ENCODE measurements around the gene NIPBL. TPM values are rescaled to one million over a fixed set of nuclear protein-coding genes. Genes with fewer than 3 reads are reported as not detected.

Gene NIPBL
- total RNA-seq, 1 experiment from 2014 or later, result 124 TPM

GRCh38 chr5:36929438-36929837 is 52.9 kb downstream of the NIPBL start:
- Histone ChIP-seq H3K4me1 (replicated peaks; ENCODE audit: insufficient read depth) (peaks cover 18% of the 10 kb centered on the region), H3K9me3 (ENCODE audit: insufficient read depth, low read depth) (no peaks in the 10 kb centered on the region), H3K79me2 (ENCODE audit: low read depth) (peaks cover 100% of the 10 kb centered on the region), H3K36me3 (ENCODE audit: low read depth) (no peaks in the 10 kb centered on the region), H3K27me3 (ENCODE audit: insufficient read depth, low read depth) (no peaks in the 10 kb centered on the region), H3K4me3 (no peak overlapping the region), H2AFZ (no peak overlapping the region), H3K9me2 (ENCODE audit: insufficient read depth) (no peaks in the 10 kb centered on the region), H3K4me2 (no peak overlapping the region), H3K27ac (peak overlapping the region; percentile 69), H3F3A (ENCODE audit: insufficient read depth, low read depth) (peaks cover 15% of the 10 kb centered on the region; the same call in 1 of the 2 replicates), H4K20me1 (ENCODE audit: insufficient read depth) (peaks cover 54% of the 10 kb centered on the region)
- BruUV-seq (replicated peaks), result no TSS peak
- ChIA-PET CTCF (interaction anchor here (0.6 kb wide), 1 partner anchor 43 kb away, joined by 5 read pairs; no protein-coding TSS in a partner anchor), POLR2A (ENCODE audit: unreplicated experiment) (interaction anchor here (0.7 kb wide), 1 partner anchor 343 kb away, joined by 6 read pairs; no protein-coding TSS in a partner anchor)
- intact Hi-C loops (cut with micrococcal nuclease; ENCODE audit: unreplicated experiment), result loop anchor here (5.0 kb wide), 1 partner anchor 182 kb away; no protein-coding TSS in a partner anchor
- DNase-seq, result no peak
- TF ChIP-seq EZH2 (IDR thresholded peaks at IDR 0.05; ENCODE audit: low read depth), result no peak
- no peak for TF ChIP-seq CTCF (conservative IDR thresholded peaks at IDR 0.05)

GRCh38 chr5:36932056-36932455 is 55.5 kb downstream of the NIPBL start:
- CTCF ChIA-PET, result no interaction called here
- no TSS peak for BruUV-seq (replicated peaks)
- Histone ChIP-seq H4K20me1 (ENCODE audit: insufficient read depth) (peaks cover 54% of the 10 kb centered on the region), H3K4me3 (no peak overlapping the region), H3K36me3 (ENCODE audit: low read depth) (no peaks in the 10 kb centered on the region), H3K79me2 (ENCODE audit: low read depth) (peaks cover 100% of the 10 kb centered on the region), H3K27ac (no peak overlapping the region), H3K9me3 (ENCODE audit: insufficient read depth, low read depth) (no peaks in the 10 kb centered on the region), H3K27me3 (ENCODE audit: insufficient read depth, low read depth) (no peaks in the 10 kb centered on the region), H3K4me1 (replicated peaks; ENCODE audit: insufficient read depth) (peaks cover 18% of the 10 kb centered on the region), H3K9me2 (ENCODE audit: insufficient read depth) (no peaks in the 10 kb centered on the region), H2AFZ (no peak overlapping the region), H3F3A (ENCODE audit: insufficient read depth, low read depth) (peaks cover 15% of the 10 kb centered on the region; the same call in 1 of the 2 replicates), H3K4me2 (no peak overlapping the region)
- no peak for DNase-seq
- intact Hi-C loops (cut with micrococcal nuclease; ENCODE audit: unreplicated experiment), result no loop called here
- POLR2A ChIA-PET (ENCODE audit: unreplicated experiment), result no interaction called here
- no peak for TF ChIP-seq CTCF (conservative IDR thresholded peaks at IDR 0.05)
- TF ChIP-seq EZH2 (IDR thresholded peaks at IDR 0.05; ENCODE audit: low read depth), result no peak

DNA sequence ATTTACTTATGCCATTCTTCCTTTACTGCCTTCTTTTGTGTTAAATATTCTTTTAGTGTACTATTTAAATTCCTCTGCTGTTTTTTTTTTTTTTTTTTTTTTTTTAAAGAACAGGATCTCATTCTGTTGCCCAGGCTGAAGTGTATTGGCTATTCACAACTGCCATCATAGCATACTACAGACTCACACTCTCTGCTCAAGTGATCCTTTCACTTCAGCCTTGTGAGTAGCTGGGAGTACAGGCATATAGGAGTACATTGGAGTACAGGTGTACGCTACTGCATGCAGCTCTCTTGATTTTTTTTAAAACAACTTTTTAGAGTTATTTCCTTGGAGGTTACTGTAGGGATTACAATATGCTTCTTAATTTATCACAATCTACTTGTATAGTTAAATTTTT is 56.1 kb downstream of the NIPBL start:
- Histone ChIP-seq H3K9me3 (ENCODE audit: insufficient read depth, low read depth) (no peaks in the 10 kb centered on the region), H3K27me3 (ENCODE audit: insufficient read depth, low read depth) (no peaks in the 10 kb centered on the region), H3K79me2 (ENCODE audit: low read depth) (peaks cover 100% of the 10 kb centered on the region), H3K4me3 (no peak overlapping the region), H3K27ac (no peak overlapping the region), H3K9me2 (ENCODE audit: insufficient read depth) (no peaks in the 10 kb centered on the region), H3F3A (ENCODE audit: insufficient read depth, low read depth) (peaks cover 15% of the 10 kb centered on the region; the same call in 1 of the 2 replicates), H3K36me3 (ENCODE audit: low read depth) (no peaks in the 10 kb centered on the region), H4K20me1 (ENCODE audit: insufficient read depth) (peaks cover 48% of the 10 kb centered on the region), H2AFZ (no peak overlapping the region), H3K4me1 (replicated peaks; ENCODE audit: insufficient read depth) (peaks cover 18% of the 10 kb centered on the region), H3K4me2 (no peak overlapping the region)
- intact Hi-C loops (cut with micrococcal nuclease; ENCODE audit: unreplicated experiment), result no loop called here
- ChIA-PET CTCF (no interaction called here), POLR2A (ENCODE audit: unreplicated experiment) (no interaction called here)
- no peak for TF ChIP-seq EZH2 (IDR thresholded peaks at IDR 0.05; ENCODE audit: low read depth)
- no peak for TF ChIP-seq CTCF (conservative IDR thresholded peaks at IDR 0.05)
- BruUV-seq (replicated peaks), result no TSS peak
- DNase-seq, result no peak
